ENCODE measurements around the gene NEK2.

DNA sequence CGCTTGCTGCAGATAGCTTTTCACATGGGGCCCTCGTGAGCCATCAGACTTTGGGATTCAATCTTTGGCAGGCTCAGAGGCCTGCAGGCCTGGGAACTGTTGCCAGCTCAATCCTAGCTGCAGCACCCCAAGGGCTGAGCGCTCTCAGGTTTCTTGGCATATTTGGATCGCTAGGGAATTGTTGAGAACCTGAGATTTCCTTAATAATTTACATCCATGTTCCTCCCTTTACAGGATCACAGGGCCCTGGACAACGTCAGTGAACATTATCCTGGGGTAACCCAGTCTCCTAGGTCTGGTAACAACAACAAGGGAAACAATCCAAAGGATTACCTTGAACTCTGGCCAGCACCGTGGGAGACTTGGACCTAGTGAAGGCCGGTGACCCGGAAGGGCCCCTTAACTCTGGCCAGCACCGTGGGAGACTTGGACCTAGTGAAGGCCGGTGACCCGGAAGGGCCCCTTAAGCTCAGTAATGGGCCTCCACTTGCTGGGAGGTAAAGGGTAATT is 49.3 kb upstream of the NEK2 start:
- TF ChIP-seq, protein P1, sequence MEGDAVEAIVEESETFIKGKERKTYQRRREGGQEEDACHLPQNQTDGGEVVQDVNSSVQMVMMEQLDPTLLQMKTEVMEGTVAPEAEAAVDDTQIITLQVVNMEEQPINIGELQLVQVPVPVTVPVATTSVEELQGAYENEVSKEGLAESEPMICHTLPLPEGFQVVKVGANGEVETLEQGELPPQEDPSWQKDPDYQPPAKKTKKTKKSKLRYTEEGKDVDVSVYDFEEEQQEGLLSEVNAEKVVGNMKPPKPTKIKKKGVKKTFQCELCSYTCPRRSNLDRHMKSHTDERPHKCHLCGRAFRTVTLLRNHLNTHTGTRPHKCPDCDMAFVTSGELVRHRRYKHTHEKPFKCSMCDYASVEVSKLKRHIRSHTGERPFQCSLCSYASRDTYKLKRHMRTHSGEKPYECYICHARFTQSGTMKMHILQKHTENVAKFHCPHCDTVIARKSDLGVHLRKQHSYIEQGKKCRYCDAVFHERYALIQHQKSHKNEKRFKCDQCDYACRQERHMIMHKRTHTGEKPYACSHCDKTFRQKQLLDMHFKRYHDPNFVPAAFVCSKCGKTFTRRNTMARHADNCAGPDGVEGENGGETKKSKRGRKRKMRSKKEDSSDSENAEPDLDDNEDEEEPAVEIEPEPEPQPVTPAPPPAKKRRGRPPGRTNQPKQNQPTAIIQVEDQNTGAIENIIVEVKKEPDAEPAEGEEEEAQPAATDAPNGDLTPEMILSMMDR (conservative IDR thresholded peaks at IDR 0.05; ENCODE audit: low read depth, low read length): no peak
- TF ChIP-seq EZH2phosphoT487 (IDR thresholded peaks at IDR 0.05; ENCODE audit: borderline replicate concordance, low read length): no peak
- TF ChIP-seq EZH2 (IDR thresholded peaks at IDR 0.05; ENCODE audit: low read length, unreplicated experiment): no peak

All from PC-3 (cell line).